SK-N-MC (cell line): Measurements from ENCODE around the gene CDH4.

ENCODE experiments used
- EZH2 ChIP-seq: fragments of 200-600 bp; sonication (generic); IDR thresholded peaks from one replicate; pipeline ENCODE4 v1.6.1; 2017; ENCODE audit warnings: antibody characterized with exemption
- FOXP2 ChIP-seq: optimal IDR thresholded peaks from 2 replicates; pipeline ENCODE3; 2011; ENCODE audit warnings: mild to moderate bottlenecking, moderate library complexity; ENCODE audit not compliant: insufficient read depth; ENCODE audit errors: extremely low read length, control extremely low read depth
- POLR2AphosphoS5 ChIP-seq: IDR thresholded peaks from 2 replicates; pipeline ENCODE4 v1.6.1; 2012; ENCODE audit warnings: mild to moderate bottlenecking, low read depth, low read length, borderline replicate concordance

GRCh38 chr20:61628901-61629601 is 377.0 kb downstream of the CDH4 start:
- TF ChIP-seq POLR2AphosphoS5 (no peak), EZH2 (no peak), FOXP2 (no peak)
